CD14-positive monocyte (primary cell): ENCODE results near the gene SLCO3A1. TPM values are rescaled to one million over a fixed set of nuclear protein-coding genes. Genes with fewer than 3 reads are reported as not detected.

Experiments
- DNase-seq, 3 donors: peaks; one replicate each; pipeline ENCODE4 v3.0.0-alpha.2; 2011 to 2022
- H2AFZ ChIP-seq: 2 replicates; pipeline ENCODE4 v1.6.0; 2012; ENCODE audit warnings: mild to moderate bottlenecking, low read depth, low read length, inconsistent platforms; ENCODE audit not compliant: insufficient read depth, poor library complexity, severe bottlenecking
- H3K27ac ChIP-seq, 2 donors: 1 replicate in 1 of 2; 2 replicates in 1 of 2; pipeline ENCODE4 v1.5.1; 2012 to 2013; ENCODE audit warnings: low read length in 2 of 2, control low read depth in 1 of 2, inconsistent platforms in 1 of 2, low read depth in 1 of 2, mild to moderate bottlenecking in 1 of 2
- H3K27me3 ChIP-seq, 2 donors: one replicate each; pipeline versions ENCODE4 v1.6.0 to v1.6.1; 2011 to 2013; ENCODE audit warnings: low read length in 2 of 2; ENCODE audit not compliant: control insufficient read depth in 2 of 2, insufficient read depth in 2 of 2
- H3K36me3 ChIP-seq, 2 donors: replicated peaks in 1 of 2; 1 replicate in 1 of 2; 2 replicates in 1 of 2; pipeline versions ENCODE4 v1.5.1 to v1.6.1; 2012 to 2013; ENCODE audit warnings: low read length in 2 of 2, control low read depth in 1 of 2, inconsistent platforms in 1 of 2, mild to moderate bottlenecking in 1 of 2; ENCODE audit not compliant: insufficient read depth in 2 of 2, control insufficient read depth in 1 of 2
- H3K4me1 ChIP-seq, 2 donors: 1 replicate in 1 of 2; 2 replicates in 1 of 2; pipeline versions ENCODE4 v1.5.1 to v1.6.1; 2012 to 2013; ENCODE audit warnings: low read length in 2 of 2, control low read depth in 1 of 2, inconsistent platforms in 1 of 2, mild to moderate bottlenecking in 1 of 2, moderate library complexity in 1 of 2; ENCODE audit not compliant: insufficient read depth in 2 of 2, control insufficient read depth in 1 of 2
- H3K4me2 ChIP-seq: replicated peaks from 2 replicates; pipeline ENCODE3; 2012; ENCODE audit warnings: low read length, moderate library complexity, mild to moderate bottlenecking; ENCODE audit not compliant: poor library complexity, severe bottlenecking; ENCODE audit errors: extremely low read depth
- H3K4me3 ChIP-seq, 3 experiments: fragments of 200-600 bp in 1 of 3; sonication (generic) in 1 of 3; replicated peaks in 1 of 3; 1 replicate in 2 of 3; 2 replicates in 1 of 3; pipeline ENCODE4 v1.5.1; 2011 to 2013; ENCODE audit warnings: low read length in 3 of 3, mild to moderate bottlenecking in 3 of 3, control low read depth in 2 of 3, low read depth in 2 of 3, inconsistent platforms in 1 of 3, moderate library complexity in 1 of 3
- H3K79me2 ChIP-seq: 2 replicates; pipeline ENCODE4 v1.6.0; 2012; ENCODE audit warnings: mild to moderate bottlenecking, control low read depth, inconsistent platforms, low read length, moderate library complexity; ENCODE audit not compliant: insufficient read depth
- H3K9ac ChIP-seq: 2 replicates; pipeline ENCODE4 v1.6.0; 2017; ENCODE audit warnings: low read length, mild to moderate bottlenecking; ENCODE audit not compliant: insufficient read depth, poor library complexity, severe bottlenecking
- H3K9me3 ChIP-seq, 2 donors: replicated peaks in 1 of 2; 1 replicate in 1 of 2; 2 replicates in 1 of 2; pipeline versions ENCODE4 v1.5.1 to v1.6.1; 2012 to 2013; ENCODE audit warnings: low read length in 2 of 2, control low read depth in 1 of 2; ENCODE audit not compliant: control insufficient read depth in 1 of 2, insufficient read depth in 1 of 2
- H4K20me1 ChIP-seq: 2 replicates; pipeline ENCODE4 v1.6.0; 2012; ENCODE audit warnings: mild to moderate bottlenecking, low read length, control low read depth, moderate library complexity; ENCODE audit not compliant: insufficient read depth
- H3K27ac Mint-ChIP-seq, 7 donors: one replicate each; pipeline ENCODE4 v1.8.0; 2020; ENCODE audit warnings: mild to moderate bottlenecking in 7 of 7, mixed read lengths in 7 of 7, moderate library complexity in 6 of 7, inconsistent platforms in 2 of 7
- H3K27me3 Mint-ChIP-seq, 3 donors: one replicate each; pipeline ENCODE4 v1.8.0; 2021 to 2022; ENCODE audit warnings: low read depth in 3 of 3, mild to moderate bottlenecking in 3 of 3, mixed read lengths in 3 of 3, moderate library complexity in 3 of 3, inconsistent platforms in 1 of 3
- H3K36me3 Mint-ChIP-seq, 2 donors: one replicate each; pipeline ENCODE4 v1.8.0; 2020; ENCODE audit warnings: mixed read lengths in 2 of 2, inconsistent platforms in 1 of 2, mild to moderate bottlenecking in 1 of 2
- H3K4me1 Mint-ChIP-seq: one replicate; pipeline ENCODE4 v1.8.0; 2020; ENCODE audit warnings: mild to moderate bottlenecking, mixed read lengths
- H3K4me3 Mint-ChIP-seq, 2 donors: one replicate each; pipeline ENCODE4 v1.8.0; 2020; ENCODE audit warnings: mild to moderate bottlenecking in 2 of 2, mixed read lengths in 2 of 2, moderate library complexity in 1 of 2
- H3K9me3 Mint-ChIP-seq, 7 donors: one replicate each; pipeline ENCODE4 v1.8.0; 2020 to 2022; ENCODE audit warnings: mixed read lengths in 7 of 7, mild to moderate bottlenecking in 6 of 7, moderate library complexity in 6 of 7, inconsistent platforms in 2 of 7
- WGBS: methylation state at CpG from one replicate; pipeline ENCODE4 v1.1.5; 2013; ENCODE audit warnings: missing lambda C conversion rate; ENCODE audit not compliant: insufficient coverage; 5-methylcytosine and 5-hydroxymethylcytosine counted together
- intact Hi-C, 2 donors: fragments of 100-400 bp; cut with micrococcal nuclease; formaldehyde crosslinking; loops; one replicate each; pipeline versions ENCODE4 v1.15.0 to v1.15.1; 2023
- polyA plus RNA-seq, 3 donors: library from polyadenylated mRNA; depleted of rRNA in 1 of 3; unstranded in 2 of 3; stranded (reverse) in 1 of 3; fragments of 300-500 nt in 2 of 3; fragments of >200 nt in 1 of 3; fragmentation: Illumina TruSeq in 2 of 3; gene quantifications; 1 replicate in 2 of 3; 2 replicates in 1 of 3; pipeline ENCODE4 v1.2.3, GENCODE V29; 2012 to 2021
- TF ChIP-seq, protein P1 (sequence below): fragments of 200-600 bp; IDR thresholded peaks from one replicate; pipeline ENCODE4 v1.8.0; 2022; ENCODE audit warnings: antibody characterized with exemption, mild to moderate bottlenecking

The SLCO3A1 gene
- polyA plus RNA-seq, 3 donors = 53.7 to 76.2 (median 62.8) TPM

DNA sequence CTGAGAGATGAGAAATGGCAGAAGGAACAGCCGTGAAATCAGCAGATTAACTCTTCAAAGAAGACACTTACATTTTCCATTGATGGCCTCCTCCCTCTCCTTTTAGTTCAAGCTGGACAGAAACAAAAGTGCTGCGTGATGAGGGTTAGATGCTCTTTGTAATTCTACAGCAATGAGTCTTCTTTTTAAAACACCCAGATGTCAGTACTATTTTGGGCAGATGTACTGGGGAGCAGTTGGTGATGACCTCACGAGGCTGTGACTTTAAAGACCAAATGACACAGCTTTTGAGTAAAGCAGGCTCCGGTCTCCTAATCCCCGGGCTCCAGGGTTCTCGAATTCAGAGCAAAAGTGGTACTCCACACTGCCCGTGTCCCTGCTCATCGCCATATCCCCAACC lies 198.2 kb downstream of the SLCO3A1 start:
- intact Hi-C loops = no loop called here
- no peak overlapping the region for H3K4me3 ChIP-seq

DNA sequence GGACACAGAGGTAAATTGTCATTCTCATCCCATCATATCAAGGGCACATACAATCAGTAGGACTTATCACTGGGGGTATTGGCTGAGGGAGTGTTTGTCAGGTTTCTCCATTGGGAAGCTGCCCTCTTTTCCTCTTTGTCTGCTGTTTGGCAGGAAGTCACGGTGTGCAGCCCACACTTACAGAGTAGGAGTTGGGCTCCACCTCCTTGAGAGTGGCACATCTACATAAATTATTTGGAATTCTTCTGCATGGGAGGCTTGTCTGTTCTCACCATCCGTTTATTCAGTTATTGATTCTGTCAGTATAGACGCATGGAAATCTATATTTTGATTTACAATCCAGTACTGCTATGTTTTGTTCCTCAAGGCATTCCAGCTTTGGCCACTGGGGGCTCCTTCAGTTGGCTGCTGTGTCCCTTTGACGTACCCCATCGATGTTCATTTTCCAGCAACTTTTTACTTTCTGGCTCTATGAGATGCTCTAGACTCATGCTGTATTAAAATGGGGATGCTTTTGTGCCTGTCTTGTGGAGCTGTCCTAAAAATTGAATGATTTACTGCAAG lies 200.3 kb downstream of the SLCO3A1 start:
- Histone ChIP-seq H3K9ac (no peak overlapping the region), H3K79me2 (peaks cover 95% of the 10 kb centered on the region), H3K4me1 (no peaks in the 10 kb centered on the region), H3K4me3 (no peak overlapping the region), H3K27me3 (no peaks in the 10 kb centered on the region), H3K36me3 (no peaks in the 10 kb centered on the region), H3K9me3 (no peaks in the 10 kb centered on the region), H4K20me1 (peaks cover 100% of the 10 kb centered on the region), H2AFZ (no peak overlapping the region), H3K27ac (no peak overlapping the region), H3K4me2 (no peak overlapping the region)
- no peak overlapping the region for H3K27ac Mint-ChIP-seq
- intact Hi-C loops = no loop called here
- TF ChIP-seq, protein P1, sequence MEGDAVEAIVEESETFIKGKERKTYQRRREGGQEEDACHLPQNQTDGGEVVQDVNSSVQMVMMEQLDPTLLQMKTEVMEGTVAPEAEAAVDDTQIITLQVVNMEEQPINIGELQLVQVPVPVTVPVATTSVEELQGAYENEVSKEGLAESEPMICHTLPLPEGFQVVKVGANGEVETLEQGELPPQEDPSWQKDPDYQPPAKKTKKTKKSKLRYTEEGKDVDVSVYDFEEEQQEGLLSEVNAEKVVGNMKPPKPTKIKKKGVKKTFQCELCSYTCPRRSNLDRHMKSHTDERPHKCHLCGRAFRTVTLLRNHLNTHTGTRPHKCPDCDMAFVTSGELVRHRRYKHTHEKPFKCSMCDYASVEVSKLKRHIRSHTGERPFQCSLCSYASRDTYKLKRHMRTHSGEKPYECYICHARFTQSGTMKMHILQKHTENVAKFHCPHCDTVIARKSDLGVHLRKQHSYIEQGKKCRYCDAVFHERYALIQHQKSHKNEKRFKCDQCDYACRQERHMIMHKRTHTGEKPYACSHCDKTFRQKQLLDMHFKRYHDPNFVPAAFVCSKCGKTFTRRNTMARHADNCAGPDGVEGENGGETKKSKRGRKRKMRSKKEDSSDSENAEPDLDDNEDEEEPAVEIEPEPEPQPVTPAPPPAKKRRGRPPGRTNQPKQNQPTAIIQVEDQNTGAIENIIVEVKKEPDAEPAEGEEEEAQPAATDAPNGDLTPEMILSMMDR = peak; percentile 39
- no peaks in the 10 kb centered on the region for H3K36me3 Mint-ChIP-seq
- no peak for DNase-seq
- 100% methylated on average over 1 of the region's 5 CpGs for WGBS
- H3K4me3 Mint-ChIP-seq = no peak overlapping the region
- no peaks in the 10 kb centered on the region for H3K9me3 Mint-ChIP-seq
- peaks cover 0 to 2% (median 1%) of the 10 kb centered on the region in 3 donors for H3K27me3 Mint-ChIP-seq
- H3K4me1 Mint-ChIP-seq = peaks cover 4% of the 10 kb centered on the region

More for the DNA sequence above, 198.2 kb downstream of the SLCO3A1 start:
- Histone ChIP-seq H3K9ac (no peak overlapping the region), H3K36me3 (no peaks in the 10 kb centered on the region), H3K4me1 (no peaks in the 10 kb centered on the region), H3K27ac (no peak overlapping the region), H2AFZ (no peak overlapping the region), H3K27me3 (no peaks in the 10 kb centered on the region), H4K20me1 (peaks cover 93% of the 10 kb centered on the region), H3K79me2 (peaks cover 87% of the 10 kb centered on the region), H3K4me2 (no peak overlapping the region), H3K9me3 (no peaks in the 10 kb centered on the region)
- DNase-seq = no peak
- peaks cover 0 to 2% (median 1%) of the 10 kb centered on the region in 3 donors for H3K27me3 Mint-ChIP-seq
- no peak overlapping the region for H3K4me3 Mint-ChIP-seq
- TF ChIP-seq, protein P1 = no peak
- peak overlapping the region in 2 of 7 donors; percentile 11 to 13 for H3K27ac Mint-ChIP-seq
- WGBS = 100% methylated on average over 2 of the region's 8 CpGs
- no peaks in the 10 kb centered on the region for H3K36me3 Mint-ChIP-seq
- no peaks in the 10 kb centered on the region for H3K9me3 Mint-ChIP-seq
- H3K4me1 Mint-ChIP-seq = peaks cover 4% of the 10 kb centered on the region
